ENCODE measurements around the gene CNOT1. TPM values are rescaled to one million over a fixed set of nuclear protein-coding genes. Genes with fewer than 3 reads are reported as not detected.

Gene CNOT1
- total RNA-seq, 1 experiment from 2014 or later, result 135 TPM

DNA sequence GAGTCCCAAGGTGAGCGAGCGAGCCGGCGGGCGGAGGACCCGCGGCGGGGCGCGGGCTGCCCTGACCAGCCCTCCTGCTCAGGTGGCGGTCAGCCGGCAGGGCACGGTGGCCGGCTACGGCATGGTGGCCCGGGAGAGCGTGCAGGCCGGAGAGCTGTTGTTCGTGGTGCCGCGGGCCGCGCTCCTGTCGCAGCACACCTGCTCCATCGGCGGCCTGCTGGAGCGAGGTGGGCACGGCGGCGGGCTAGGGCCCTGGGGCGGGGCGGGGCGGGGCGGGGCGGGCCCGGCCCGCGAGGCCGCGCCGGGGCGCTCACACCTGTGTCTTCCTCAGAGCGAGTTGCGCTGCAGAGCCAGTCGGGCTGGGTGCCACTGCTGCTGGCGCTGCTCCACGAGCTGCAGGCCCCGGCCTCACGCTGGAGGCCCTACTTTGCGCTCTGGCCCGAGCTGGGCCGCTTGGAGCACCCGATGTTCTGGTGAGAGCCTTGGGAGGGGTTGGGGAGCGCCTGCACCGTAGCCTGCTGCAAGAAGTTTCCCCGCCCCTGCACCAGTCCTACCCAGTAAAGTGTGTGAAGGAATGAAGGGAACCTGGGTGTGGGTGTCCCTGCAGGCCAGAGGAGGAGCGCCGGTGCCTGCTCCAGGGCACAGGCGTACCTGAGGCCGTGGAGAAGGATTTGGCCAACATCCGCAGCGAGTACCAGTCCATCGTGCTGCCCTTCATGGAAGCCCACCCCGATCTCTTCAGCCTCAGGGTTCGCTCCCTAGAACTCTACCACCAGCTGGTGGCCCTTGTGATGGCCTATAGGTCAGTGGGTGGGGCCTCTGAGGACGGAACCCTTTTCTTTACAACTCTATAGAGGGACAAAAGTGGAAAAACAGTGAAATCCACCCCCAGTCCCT lies 113.5 kb downstream of the CNOT1 start:
- H4K20me1 ChIP-seq (ENCODE audit: low read length), result no peaks in the 10 kb centered on the region
- POLR2A ChIA-PET (ENCODE audit: unreplicated experiment), result interaction anchor here (0.6 kb wide), 1 partner anchor 102 kb away, joined by 4 read pairs; no protein-coding TSS in a partner anchor
- peak; percentile 69 for DNase-seq
- no peaks in the 10 kb centered on the region for H3K9me2 ChIP-seq (replicated peaks; ENCODE audit: low read length)
- TF ChIP-seq EZH2 (IDR thresholded peaks at IDR 0.05; ENCODE audit: low read length, unreplicated experiment), result no peak
- TF ChIP-seq, protein P1, sequence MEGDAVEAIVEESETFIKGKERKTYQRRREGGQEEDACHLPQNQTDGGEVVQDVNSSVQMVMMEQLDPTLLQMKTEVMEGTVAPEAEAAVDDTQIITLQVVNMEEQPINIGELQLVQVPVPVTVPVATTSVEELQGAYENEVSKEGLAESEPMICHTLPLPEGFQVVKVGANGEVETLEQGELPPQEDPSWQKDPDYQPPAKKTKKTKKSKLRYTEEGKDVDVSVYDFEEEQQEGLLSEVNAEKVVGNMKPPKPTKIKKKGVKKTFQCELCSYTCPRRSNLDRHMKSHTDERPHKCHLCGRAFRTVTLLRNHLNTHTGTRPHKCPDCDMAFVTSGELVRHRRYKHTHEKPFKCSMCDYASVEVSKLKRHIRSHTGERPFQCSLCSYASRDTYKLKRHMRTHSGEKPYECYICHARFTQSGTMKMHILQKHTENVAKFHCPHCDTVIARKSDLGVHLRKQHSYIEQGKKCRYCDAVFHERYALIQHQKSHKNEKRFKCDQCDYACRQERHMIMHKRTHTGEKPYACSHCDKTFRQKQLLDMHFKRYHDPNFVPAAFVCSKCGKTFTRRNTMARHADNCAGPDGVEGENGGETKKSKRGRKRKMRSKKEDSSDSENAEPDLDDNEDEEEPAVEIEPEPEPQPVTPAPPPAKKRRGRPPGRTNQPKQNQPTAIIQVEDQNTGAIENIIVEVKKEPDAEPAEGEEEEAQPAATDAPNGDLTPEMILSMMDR (conservative IDR thresholded peaks at IDR 0.05; ENCODE audit: low read depth, low read length), result no peak
- TF ChIP-seq EZH2phosphoT487 (IDR thresholded peaks at IDR 0.05; ENCODE audit: borderline replicate concordance, low read length), result no peak
- peaks cover 8% of the 10 kb centered on the region for H3K4me1 ChIP-seq (ENCODE audit: insufficient read depth, low read length)
- H3K27ac ChIP-seq (ENCODE audit: low read length), result peak overlapping the region; percentile 36
- BruUV-seq (replicated peaks), result no TSS peak
- H3K36me3 ChIP-seq (ENCODE audit: low read depth, low read length), result peaks cover 39% of the 10 kb centered on the region
- intact Hi-C loops (cut with micrococcal nuclease), result loop anchor here (10.0 kb wide), 1 partner anchor 119 kb away; no protein-coding TSS in a partner anchor
- H3K9ac ChIP-seq (ENCODE audit: low read length), result peak overlapping the region; percentile 77
- no peaks in the 10 kb centered on the region for H3K27me3 ChIP-seq (ENCODE audit: low read length)
- H2AFZ ChIP-seq (ENCODE audit: low read length), result peak overlapping the region; percentile 85
- H3F3A ChIP-seq (ENCODE audit: low read length, unreplicated experiment), result no peaks in the 10 kb centered on the region
- peak overlapping the region; percentile 74 for H3K4me3 ChIP-seq (ENCODE audit: low read length)
- peak; percentile 58 for ATAC-seq
- no peaks in the 10 kb centered on the region for H3K9me3 ChIP-seq (ENCODE audit: low read length)
- CTCF ChIA-PET, result no interaction called here
- peaks cover 20% of the 10 kb centered on the region for H3K79me2 ChIP-seq (ENCODE audit: low read length)
- peak overlapping the region; percentile 92 for H3K4me2 ChIP-seq (ENCODE audit: low read length)

DNA sequence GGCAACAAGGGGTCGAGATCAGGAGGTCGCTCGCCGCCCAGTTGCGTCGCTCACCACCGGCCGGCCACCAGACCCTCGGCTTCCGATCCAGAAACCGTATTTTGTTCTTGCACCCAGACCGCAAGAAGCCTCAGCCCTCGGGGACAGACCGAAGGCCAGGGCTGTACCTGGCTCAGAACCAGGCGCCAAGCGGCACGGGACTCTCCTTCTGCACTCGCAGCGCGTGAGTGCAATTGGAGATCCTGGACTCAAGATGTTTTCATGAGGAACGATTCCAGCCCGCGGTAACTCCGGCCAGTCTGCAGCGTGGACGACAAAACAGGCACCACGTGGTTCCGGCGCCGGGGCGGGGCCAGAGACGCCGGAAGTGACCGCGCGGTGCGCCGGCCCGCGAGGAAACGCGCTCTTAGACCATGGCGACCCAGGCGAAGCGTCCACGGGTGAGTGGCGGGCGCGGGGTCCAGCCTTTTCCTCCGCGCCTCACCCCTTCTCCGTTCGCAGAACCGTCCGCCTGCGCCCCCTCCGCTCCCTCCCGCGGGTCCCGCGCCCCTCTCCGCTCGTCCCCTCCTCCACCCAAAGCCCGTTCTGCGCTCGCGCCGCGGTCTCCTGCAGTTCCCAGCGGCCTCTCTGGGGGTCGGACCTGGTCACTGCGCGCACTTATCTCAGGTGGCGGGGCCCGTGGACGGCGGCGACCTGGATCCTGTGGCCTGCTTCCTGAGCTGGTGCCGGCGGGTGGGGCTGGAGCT lies 114.3 kb downstream of the CNOT1 start, which contains the start of gene SETD6:
TSS of gene SETD6 (plus strand) at position 393 of the 746 bp plus-strand sequence. CDS start at position 414, 21 bp downstream.
- Histone ChIP-seq H3K9me2 (replicated peaks; ENCODE audit: low read length) (no peaks in the 10 kb centered on the region), H4K20me1 (ENCODE audit: low read length) (no peaks in the 10 kb centered on the region), H3K27ac (ENCODE audit: low read length) (peak within 1 kb of the TSS; percentile 36), H3K79me2 (ENCODE audit: low read length) (peaks cover 20% of the 10 kb centered on the region), H3K4me1 (ENCODE audit: insufficient read depth, low read length) (peaks cover 8% of the 10 kb centered on the region), H3K4me2 (ENCODE audit: low read length) (peak within 1 kb of the TSS; percentile 92), H2AFZ (ENCODE audit: low read length) (peak within 1 kb of the TSS; percentile 85), H3F3A (ENCODE audit: low read length, unreplicated experiment) (no peaks in the 10 kb centered on the region), H3K36me3 (ENCODE audit: low read depth, low read length) (peaks cover 31% of the 10 kb centered on the region), H3K9ac (ENCODE audit: low read length) (peak within 1 kb of the TSS; percentile 77), H3K9me3 (ENCODE audit: low read length) (no peaks in the 10 kb centered on the region), H3K27me3 (ENCODE audit: low read length) (no peaks in the 10 kb centered on the region), H3K4me3 (ENCODE audit: low read length) (peak within 1 kb of the TSS; percentile 74)
- ATAC-seq, result peak; percentile 85
- peak; percentile 80 for DNase-seq
- intact Hi-C loops (cut with micrococcal nuclease), result loop anchor here (10.0 kb wide), 1 partner anchor 120 kb away; no protein-coding TSS in a partner anchor
- no peak for TF ChIP-seq EZH2 (IDR thresholded peaks at IDR 0.05; ENCODE audit: low read length, unreplicated experiment)
- TF ChIP-seq, protein P1 (conservative IDR thresholded peaks at IDR 0.05; ENCODE audit: low read depth, low read length), result no peak
- no peak for TF ChIP-seq EZH2phosphoT487 (IDR thresholded peaks at IDR 0.05; ENCODE audit: borderline replicate concordance, low read length)
- POLR2A ChIA-PET (ENCODE audit: unreplicated experiment), result interaction anchor here (0.6 kb wide), 1 partner anchor 103 kb away, joined by 4 read pairs; no protein-coding TSS in a partner anchor
- BruUV-seq (replicated peaks), result no TSS peak
- CTCF ChIA-PET, result interaction anchor here (0.6 kb wide), 1 partner anchor 285 kb away, joined by 5 read pairs; no protein-coding TSS in a partner anchor
